Psoas muscle (tissue), 8 donors: ENCODE measurements around the gene TTLL9. TPM values are rescaled to one million over a fixed set of nuclear protein-coding genes. Genes with fewer than 3 reads are reported as not detected.

ENCODE experiments used
- ATAC-seq, 4 donors: fragments of 200-7000 bp; cut with Tn5 transposase; one replicate each; pipeline ENCODE4 v1.9.1; 2020; ENCODE audit warnings: moderate library complexity in 3 of 4, mild to moderate bottlenecking in 2 of 4
- DNase-seq, 2 donors: peaks; one replicate each; pipeline ENCODE4 v3.0.0-alpha.2; 2020
- H3K27ac ChIP-seq: fragments of 200-600 bp; one replicate; pipeline ENCODE4 v1.8.0; 2022
- H3K27me3 ChIP-seq, 3 donors: fragments of 200-600 bp in 1 of 3; one replicate each; pipeline versions ENCODE4 v1.6.1 to v1.8.0; 2013 to 2022; ENCODE audit warnings: low read length in 2 of 3, mild to moderate bottlenecking in 2 of 3, moderate library complexity in 1 of 3; ENCODE audit not compliant: insufficient read depth in 3 of 3
- H3K36me3 ChIP-seq, 2 donors: fragments of 200-600 bp in 1 of 2; one replicate each; pipeline versions ENCODE4 v1.6.1 to v1.8.0; 2013 to 2022; ENCODE audit warnings: low read depth in 1 of 2, mild to moderate bottlenecking in 1 of 2, moderate library complexity in 1 of 2; ENCODE audit not compliant: insufficient read depth in 1 of 2
- H3K4me1 ChIP-seq: fragments of 200-600 bp; one replicate; pipeline ENCODE4 v1.8.0; 2022
- H3K4me3 ChIP-seq: fragments of 200-600 bp; one replicate; pipeline ENCODE4 v1.8.0; 2022; ENCODE audit warnings: mild to moderate bottlenecking
- H3K9me3 ChIP-seq: fragments of 200-600 bp; one replicate; pipeline ENCODE4 v1.8.0; 2022
- CTCF ChIP-seq: fragments of 200-600 bp; IDR thresholded peaks from one replicate; pipeline ENCODE4 v1.8.0; 2022; ENCODE audit warnings: antibody characterized with exemption
- WGBS, 3 donors: extraction: QIAGEN DNeasy Blood & Tissue Kit; methylation state at CpG; one replicate each; pipeline versions ENCODE4 v1.1.6 to v1.1.7; 2013; 5-methylcytosine and 5-hydroxymethylcytosine counted together
- intact Hi-C, 2 donors: fragments of 100-400 bp; cut with DNase I; formaldehyde crosslinking; loops; one replicate each; pipeline versions ENCODE4 v1.11.0 to v1.14.2; 2022
- polyA plus RNA-seq, 3 donors: library from polyadenylated mRNA; stranded (reverse); fragments of 200-250 nt; gene quantifications; one replicate each; pipeline ENCODE4 v1.2.3, GENCODE V29; 2013
- total RNA-seq, 4 donors: library from RNA; stranded (reverse); fragmentation: NEBNext Ultra II Directional in 2 of 4; extraction: Animal tissue kit (Norgen Biotek cat#: 25700) in 2 of 4; gene quantifications; one replicate each; pipeline versions ENCODE4 v1.2.1 to v1.2.4, GENCODE V29; 2021 to 2023
- donor health status: healthy with polysubstance abuse.
- donor health status: DM: no; HTN: no; CAD: no; lungs with moderate emphysema.
- donor health status: Bipolar disorder and iron deficiency.
- donor health status: healthy.
- donor health status: DM: yes; HTN: yes; CAD: no.
- donor health status: DM: no; HTN: no; CAD: no.
- donor health status: DM: no; HTN: no; CAD: no.
- donor health status: DM: yes; HTN: yes; CAD: no.

TTLL9 gene
- total and polyA plus RNA-seq, 7 donors = 0.01 TPM; not detected in 6

- ATAC-seq = peak; percentile 81 to 93 (median 87)
- no peak for TF ChIP-seq CTCF
- DNase-seq = peak; percentile 90 to 94
- Histone ChIP-seq H3K4me1 (peaks cover 31% of the 10 kb centered on the region), H3K27ac (peak overlapping the region; percentile 67), H3K36me3 (peaks cover 0 to 42% of the 10 kb centered on the region in 2 donors), H3K4me3 (no peak overlapping the region), H3K27me3 (no peaks in the 10 kb centered on the region), H3K9me3 (no peaks in the 10 kb centered on the region)
- WGBS, 3 donors = 19 to 27% (median 19%) methylated on average over 14 of the region's 14 CpGs
- intact Hi-C loops = loop anchor here in 1 of 2 donors (5.0 kb wide), 1 partner anchor 109 kb away; no protein-coding TSS in a partner anchor
Measured at GRCh38 chr20:31835977-31836852, 34.2 kb upstream of the TTLL9 start.

DNA sequence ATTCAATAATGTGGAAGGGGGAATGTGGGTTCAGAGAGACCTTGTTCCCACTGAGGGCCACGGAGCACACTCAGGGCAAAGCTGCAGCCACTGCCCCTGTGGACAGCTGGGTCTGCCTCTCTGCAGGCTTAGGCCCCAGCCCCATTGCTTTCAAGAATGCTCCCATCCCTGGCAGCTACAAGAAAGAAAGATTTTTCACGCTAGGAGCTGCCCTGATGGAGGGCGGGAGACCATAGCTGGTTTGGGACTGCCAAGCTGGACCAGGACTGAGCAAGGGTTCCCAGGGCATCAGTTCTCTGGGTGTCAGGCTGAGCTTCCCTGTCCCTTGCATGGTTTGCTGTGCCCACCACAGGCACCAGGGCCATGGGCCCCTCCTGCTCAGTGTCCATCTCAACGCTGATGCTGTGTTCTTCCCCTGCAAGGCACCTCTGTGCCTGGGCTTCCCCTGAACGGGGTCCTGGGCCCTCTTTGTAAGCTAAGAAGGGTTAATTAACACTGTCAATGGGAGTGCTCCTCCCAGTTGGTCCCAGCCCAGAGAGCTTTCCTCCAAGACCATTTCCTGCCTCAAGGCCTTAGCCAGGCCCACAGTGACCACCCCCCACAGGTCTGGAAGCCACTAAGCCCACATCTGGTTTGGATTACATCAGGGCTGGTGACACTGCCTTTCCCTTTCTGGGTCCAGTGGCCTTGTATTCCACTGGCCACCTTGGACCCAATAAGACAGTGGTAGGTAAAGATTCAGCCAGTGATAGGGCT, 33.4 kb upstream of the TTLL9 start:
- no peak for TF ChIP-seq CTCF
- Histone ChIP-seq H3K9me3 (no peaks in the 10 kb centered on the region), H3K36me3 (peaks cover 0 to 34% of the 10 kb centered on the region in 2 donors), H3K27me3 (no peaks in the 10 kb centered on the region), H3K4me1 (peaks cover 31% of the 10 kb centered on the region), H3K27ac (peak overlapping the region; percentile 39), H3K4me3 (no peak overlapping the region)
- peak in 2 of 4 donors; percentile 1 to 2 for ATAC-seq
- no peak for DNase-seq
- 33 to 48% (median 36%) methylated on average over 5 of the region's 5 CpGs for WGBS, 3 donors
- intact Hi-C loops = loop anchor here in 1 of 2 donors (5.0 kb wide), 1 partner anchor 110 kb away; no protein-coding TSS in a partner anchor

- Histone ChIP-seq H3K27me3 (no peaks in the 10 kb centered on the region), H3K9me3 (no peaks in the 10 kb centered on the region), H3K4me3 (no peak overlapping the region), H3K4me1 (peaks cover 31% of the 10 kb centered on the region), H3K27ac (peak overlapping the region; percentile 38), H3K36me3 (peaks cover 0 to 26% of the 10 kb centered on the region in 2 donors)
- DNase-seq (no peak), ATAC-seq (no peak)
- intact Hi-C loops = loop anchor here in 1 of 2 donors (5.0 kb wide), 1 partner anchor 111 kb away; no protein-coding TSS in a partner anchor
- WGBS, 3 donors = 26 to 42% (median 37%) methylated on average over 3 of the region's 3 CpGs
- no peak for TF ChIP-seq CTCF
Measured at GRCh38 chr20:31837896-31838397, 32.5 kb upstream of the TTLL9 start.

DNA sequence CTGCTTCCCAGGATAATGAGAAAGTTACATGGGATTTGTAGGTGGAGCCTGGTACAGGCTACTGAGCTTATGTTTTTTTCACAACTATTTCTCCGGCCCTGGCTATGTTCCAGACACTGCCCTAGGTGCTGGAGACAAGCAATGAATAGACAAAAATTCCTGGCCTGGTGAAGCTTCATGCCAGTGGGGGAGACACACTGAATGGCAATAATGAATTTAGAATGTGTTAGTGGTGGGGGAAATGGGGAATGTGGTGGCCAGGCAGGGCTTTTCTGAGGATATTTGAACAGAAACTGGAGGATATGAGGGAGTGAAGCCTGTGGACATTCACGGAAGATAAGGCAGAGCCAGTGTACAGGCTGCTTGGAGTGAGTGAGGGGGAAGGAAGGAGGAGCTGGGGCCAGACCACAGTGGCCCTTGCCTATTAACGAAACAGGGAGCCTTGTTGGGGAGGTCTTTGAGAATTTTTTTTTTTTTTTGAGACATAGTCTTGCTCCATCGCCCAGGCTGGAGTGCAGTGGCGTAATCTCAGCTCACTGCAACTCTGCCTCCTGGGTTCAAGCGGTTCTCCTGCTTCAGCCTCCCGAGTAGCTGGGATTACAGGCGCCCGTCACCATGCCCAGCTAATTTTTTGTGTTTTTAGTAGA, 31.7 kb upstream of the TTLL9 start:
- no peak for DNase-seq
- ATAC-seq = no peak
- intact Hi-C loops = loop anchor here in 1 of 2 donors (5.0 kb wide), 1 partner anchor 111 kb away; no protein-coding TSS in a partner anchor
- Histone ChIP-seq H3K4me3 (no peak overlapping the region), H3K27ac (no peak overlapping the region), H3K36me3 (peaks cover 0 to 18% of the 10 kb centered on the region in 2 donors), H3K4me1 (peaks cover 28% of the 10 kb centered on the region), H3K9me3 (no peaks in the 10 kb centered on the region), H3K27me3 (no peaks in the 10 kb centered on the region)
- 68 to 78% (median 71%) methylated on average over 9 of the region's 9 CpGs for WGBS, 3 donors
- TF ChIP-seq CTCF = no peak
